ENCODE data around the gene EFCC1.
A peak's percentile ranks its signal among the peaks of the same experiment; 100 is the strongest.
"Not testable (repeated sequence)": the region's sequence is repeated elsewhere in the genome, so short reads cannot be mapped to it uniquely, and the experiment has no call there.

Gene EFCC1

GRCh38 chr3:129056451-129057173, 55.5 kb downstream of the EFCC1 start:
- no peak for DNase-seq (ENCODE audit: low read depth)

DNA sequence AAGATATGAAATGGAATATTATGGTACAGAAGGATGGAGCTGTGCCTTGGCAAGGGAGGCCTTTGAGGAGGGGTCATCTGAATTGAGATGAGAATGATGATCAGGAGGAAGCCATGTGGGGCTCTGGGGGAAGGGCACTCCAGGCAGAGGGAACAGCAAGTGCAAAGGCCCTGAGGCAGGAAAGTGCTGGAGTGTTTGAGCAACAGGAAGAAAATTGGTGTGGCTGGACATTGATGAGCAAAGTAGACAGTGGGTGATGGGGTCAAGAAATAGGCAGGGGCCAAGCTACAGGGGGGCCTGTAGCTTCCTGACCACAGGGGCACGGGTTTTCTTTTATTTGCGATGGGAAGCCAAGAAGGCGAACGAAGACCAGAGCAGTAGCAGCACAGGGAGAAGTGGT, 56.1 kb downstream of the EFCC1 start:
- DNase-seq (ENCODE audit: low read depth): no peak

DNA sequence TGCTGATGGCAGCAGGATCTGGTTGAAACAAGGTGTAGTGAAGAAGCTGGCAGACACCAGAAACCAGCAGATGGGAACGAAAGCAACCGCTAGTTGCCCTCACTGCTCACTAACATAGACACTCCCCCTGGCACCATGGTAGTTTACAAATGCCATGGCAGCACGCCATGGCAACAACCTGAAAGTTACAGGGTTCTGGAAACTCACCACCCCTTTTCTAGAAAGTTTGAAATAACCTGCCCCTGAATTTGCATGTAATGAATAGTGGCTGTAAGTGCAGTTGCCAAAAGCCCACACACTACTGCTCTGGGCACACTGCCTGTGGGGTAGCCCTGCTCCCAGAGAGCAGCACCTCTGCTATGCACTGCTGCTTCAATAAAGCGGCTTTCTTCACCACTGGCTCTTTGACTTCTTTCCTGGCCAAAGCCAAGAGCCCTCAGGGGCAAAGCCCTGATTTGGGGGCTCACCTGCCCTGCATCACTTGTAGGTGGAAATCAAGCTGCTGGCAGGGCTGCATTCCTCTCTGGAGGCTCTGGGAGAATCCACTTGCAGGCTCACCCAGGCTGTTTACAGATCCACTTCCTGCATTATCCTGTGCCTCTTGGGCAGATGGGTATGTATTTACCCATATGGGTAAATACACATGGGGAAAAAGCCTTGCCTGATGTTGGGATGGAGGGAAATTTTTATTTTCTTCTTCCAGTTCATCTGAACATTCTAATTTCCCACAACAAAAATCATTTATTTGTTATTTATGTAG, 57.5 kb downstream of the EFCC1 start:
- DNase-seq (ENCODE audit: low read depth): no peak

- DNase-seq (ENCODE audit: low read depth): no peak
These were observed 58.3 kb downstream of the EFCC1 start for GRCh38 chr3:129059311-129059958.

DNA sequence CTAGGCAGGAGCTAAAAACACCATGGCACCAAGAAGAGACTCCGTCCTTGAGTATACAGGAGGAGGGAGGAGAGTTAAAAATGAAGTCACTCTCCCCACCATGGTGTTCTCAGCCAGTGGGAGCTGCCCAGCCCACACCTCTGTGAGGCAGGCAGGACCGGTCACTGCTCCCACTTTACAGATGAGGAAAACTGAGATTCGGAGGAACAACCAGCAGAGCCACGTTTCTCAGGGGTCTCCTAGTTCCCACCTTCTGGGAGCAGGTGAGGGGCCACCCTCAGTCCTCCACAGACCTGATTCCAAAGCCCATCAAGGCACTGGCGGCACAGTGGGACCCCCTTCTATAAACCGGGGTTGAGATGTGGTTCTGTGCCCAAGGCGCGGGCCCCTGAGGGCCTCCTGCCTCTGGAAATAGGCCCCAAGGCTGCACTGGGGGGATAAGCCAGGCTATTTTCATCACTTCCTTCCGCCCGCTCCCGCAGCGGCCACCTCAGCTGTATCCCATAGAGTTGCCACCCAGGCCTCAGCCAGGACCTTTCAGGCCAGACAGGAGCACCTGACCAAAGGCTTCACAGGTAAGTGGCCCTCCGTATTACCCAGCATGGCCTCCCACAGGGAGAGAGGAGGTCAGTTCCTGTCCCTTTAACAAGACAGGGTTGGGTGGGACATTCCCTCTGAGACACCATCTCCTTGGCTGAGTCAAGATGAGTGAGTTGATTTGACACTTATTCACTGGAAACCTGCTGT, 59.3 kb downstream of the EFCC1 start, which contains the start of gene GP9:
GP9 (plus strand) TSS at position 504 of the 747 bp plus-strand sequence. CDS start 961 bp downstream, outside the sequence.
- no peak for DNase-seq (ENCODE audit: low read depth)

- DNase-seq (ENCODE audit: low read depth): no peak
These were observed 60.2 kb downstream of the EFCC1 start for GRCh38 chr3:129061023-129061887.

DNA sequence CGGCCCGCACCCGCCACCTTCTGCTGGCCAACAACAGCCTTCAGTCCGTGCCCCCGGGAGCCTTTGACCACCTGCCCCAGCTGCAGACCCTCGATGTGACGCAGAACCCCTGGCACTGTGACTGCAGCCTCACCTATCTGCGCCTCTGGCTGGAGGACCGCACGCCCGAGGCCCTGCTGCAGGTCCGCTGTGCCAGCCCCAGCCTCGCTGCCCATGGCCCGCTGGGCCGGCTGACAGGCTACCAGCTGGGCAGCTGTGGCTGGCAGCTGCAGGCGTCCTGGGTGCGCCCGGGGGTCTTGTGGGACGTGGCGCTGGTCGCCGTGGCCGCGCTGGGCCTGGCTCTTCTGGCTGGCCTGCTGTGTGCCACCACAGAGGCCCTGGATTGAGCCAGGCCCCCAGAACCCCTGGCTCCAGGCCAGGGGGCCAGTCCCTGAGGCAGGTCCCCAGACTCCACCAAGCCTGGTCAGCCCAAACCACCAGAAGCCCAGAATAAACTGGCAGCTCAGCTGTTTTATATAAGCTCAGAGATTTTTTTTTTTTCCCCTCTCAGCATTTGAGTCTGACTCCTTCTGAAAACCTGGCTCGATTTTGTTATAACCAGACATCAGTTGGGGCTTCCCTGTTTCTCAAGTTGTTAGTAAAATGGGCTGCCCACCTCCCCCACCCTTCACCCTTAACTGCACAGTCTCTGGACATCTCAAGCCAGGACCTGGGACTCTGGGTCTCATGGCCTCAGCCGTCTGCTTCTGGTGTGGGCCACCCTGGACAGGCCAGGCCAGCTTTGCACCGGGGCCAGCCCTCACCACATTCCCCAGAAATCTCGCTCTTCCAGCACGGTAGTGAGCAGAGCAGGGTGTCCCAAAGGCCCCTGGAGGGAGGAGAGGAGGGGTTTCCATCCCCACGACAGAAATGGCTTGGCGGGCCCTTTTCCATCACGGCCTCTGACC, 61.1 kb downstream of the EFCC1 start:
- no peak for DNase-seq (ENCODE audit: low read depth)

GRCh38 chr3:129063091-129063640, 62.1 kb downstream of the EFCC1 start:
- no peak for DNase-seq (ENCODE audit: low read depth)

GRCh38 chr3:129063841-129064482, 62.9 kb downstream of the EFCC1 start:
- DNase-seq (ENCODE audit: low read depth): no peak

DNA sequence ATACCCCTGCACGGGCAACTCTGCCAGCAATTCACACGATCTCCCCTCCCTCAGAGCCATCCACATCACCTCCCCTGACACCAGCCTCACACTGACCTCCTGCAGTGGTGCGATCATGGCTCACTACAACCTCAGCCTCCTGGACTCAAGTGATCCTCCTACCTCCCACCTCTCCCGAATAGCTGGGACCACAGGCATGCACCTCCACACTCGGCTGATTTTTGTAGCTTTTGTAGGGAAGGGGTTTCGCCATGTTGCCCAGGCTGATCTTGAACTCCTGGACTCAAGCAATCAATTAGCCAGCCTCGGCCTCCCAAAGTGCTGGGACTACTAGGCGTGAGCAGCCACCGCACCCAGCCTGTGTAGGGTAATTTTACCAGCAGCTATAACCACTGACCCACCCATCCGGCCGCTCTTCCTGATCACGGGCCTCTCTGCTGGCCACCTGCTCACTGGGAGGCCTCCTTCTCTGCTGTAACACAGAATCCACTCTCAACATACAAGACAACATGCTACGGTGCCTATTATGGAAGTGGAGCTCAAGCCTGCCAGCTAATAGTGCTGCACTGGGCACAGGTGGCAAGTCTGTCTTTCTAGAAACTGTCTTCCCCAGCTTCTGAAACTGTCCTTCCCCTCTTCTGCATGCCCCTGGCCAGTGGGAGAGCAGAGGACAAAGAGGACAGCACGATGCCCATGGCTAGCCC, 64.1 kb downstream of the EFCC1 start:
- no peak for DNase-seq (ENCODE audit: low read depth)

GRCh38 chr3:129065720-129066073, 64.6 kb downstream of the EFCC1 start:
- no peak for DNase-seq (ENCODE audit: low read depth)

DNA sequence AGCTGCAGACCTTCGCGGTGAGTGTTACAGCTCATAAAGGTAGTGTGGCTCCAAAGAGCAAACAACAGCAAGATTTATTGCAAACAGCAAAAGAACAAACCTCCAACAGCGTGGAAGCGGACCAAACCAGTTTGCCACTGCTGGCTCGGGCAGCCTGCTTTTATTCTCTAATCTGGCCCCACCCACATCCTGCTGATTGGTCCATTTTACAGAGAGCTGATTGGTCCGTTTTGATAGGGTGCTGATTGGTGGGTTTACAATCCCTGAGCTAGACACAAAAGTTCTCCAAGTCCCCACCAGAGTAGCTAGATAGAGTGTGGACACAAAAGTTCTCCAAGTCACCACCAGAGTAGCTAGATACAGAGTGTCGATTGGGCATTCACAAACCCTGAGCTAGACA, 66.6 kb downstream of the EFCC1 start:
- not testable (repeated sequence) for DNase-seq (ENCODE audit: low read depth)

GRCh38 chr3:129068291-129068886, 67.3 kb downstream of the EFCC1 start:
- peak; percentile 14 for DNase-seq (ENCODE audit: low read depth)

- DNase-seq (ENCODE audit: low read depth): not testable (repeated sequence)
These were observed 68.4 kb downstream of the EFCC1 start for GRCh38 chr3:129069313-129070085.

DNA sequence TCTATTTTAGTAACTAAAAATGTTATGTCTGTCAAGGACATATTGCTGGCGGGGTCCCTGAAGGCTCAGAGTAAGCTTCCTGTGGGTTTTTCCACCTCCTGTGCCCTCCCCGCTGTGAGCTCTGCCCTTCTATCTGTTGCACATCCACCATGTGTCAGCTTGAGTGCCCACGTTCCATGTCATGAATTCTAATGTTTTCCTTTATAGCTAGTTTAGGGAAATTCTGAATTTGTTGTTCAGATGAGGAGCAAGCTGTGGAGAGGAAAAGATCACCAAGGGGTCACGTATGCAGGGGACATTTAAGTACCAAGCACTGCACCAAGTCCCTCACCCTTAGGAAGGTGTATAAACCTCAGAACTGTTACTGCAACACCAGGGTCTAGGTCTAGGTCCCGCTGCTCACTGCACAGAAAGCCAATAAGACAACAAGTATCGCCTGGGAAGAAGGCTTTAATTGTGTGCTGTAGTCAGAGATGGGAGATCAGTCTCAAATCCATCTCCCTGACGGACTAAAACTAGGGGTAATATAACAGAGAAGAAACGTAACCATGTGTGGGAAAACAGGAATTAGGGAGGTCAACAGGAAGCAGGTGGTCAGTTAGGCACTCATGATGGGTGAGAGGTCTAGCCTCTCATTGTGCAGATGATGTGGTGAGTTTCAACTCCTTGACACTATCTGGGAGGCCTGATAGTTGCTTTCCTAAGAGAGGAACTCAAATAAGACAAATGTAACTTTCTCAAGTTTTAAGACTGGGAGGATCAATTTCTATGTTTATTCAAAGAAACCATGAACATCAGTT, 69.2 kb downstream of the EFCC1 start:
- no peak for DNase-seq (ENCODE audit: low read depth)

DNA sequence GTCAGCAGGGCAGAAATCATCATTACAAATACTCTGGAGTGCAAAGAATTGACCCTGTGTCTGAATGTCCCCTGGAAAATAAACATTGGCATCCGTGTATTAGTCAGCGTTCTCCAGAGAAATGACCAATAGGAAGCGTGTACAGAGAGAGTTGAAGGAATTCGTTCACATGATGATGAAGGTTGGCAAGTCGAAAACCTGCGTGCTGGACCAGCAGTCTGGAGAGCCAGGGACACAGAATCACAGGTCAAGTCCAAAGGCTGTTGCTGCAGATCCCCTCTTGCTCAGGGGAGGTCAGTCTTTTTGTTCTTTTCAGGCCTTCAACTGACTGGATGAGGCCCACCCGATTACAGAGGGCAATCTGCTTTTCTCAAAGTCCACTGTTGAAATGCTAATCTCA, 76.1 kb downstream of the EFCC1 start:
- no peak for DNase-seq (ENCODE audit: low read depth)

- DNase-seq (ENCODE audit: low read depth): peak; percentile 24
These were observed 77.4 kb downstream of the EFCC1 start for GRCh38 chr3:129078510-129078909.

Data from amniotic epithelial cell (primary cell).